SW480 (cell line): ENCODE measurements around the gene RPRD2.
A peak's percentile ranks its signal among the peaks of the same experiment; 100 is the strongest.
"Not testable (repeated sequence)": the region's sequence is repeated elsewhere in the genome, so short reads cannot be mapped to it uniquely, and the experiment has no call there.

Source experiments
- DNase-seq: peaks from one replicate; pipeline ENCODE4 v3.0.0-alpha.2; 2016; ENCODE audit warnings: low spot score

Gene RPRD2

GRCh38 chr1:150363426-150364230 lies at the start of gene RPRD2:
Gene RPRD2 (plus strand): TSS chr1:150364147. CDS start chr1:150364715, 568 bp downstream.
- DNase-seq: peak; percentile 98

GRCh38 chr1:150314691-150315090 lies 49.3 kb upstream of the RPRD2 start:
- DNase-seq: not testable (repeated sequence)

- DNase-seq: no peak
These were observed 43.3 kb upstream of the RPRD2 start for GRCh38 chr1:150320667-150320978.

GRCh38 chr1:150321826-150322166 lies 42.2 kb upstream of the RPRD2 start:
- DNase-seq: no peak

GRCh38 chr1:150322310-150322709 lies 41.6 kb upstream of the RPRD2 start:
- DNase-seq: no peak

- no peak for DNase-seq
These were observed 31.2 kb upstream of the RPRD2 start for GRCh38 chr1:150332651-150333290.

GRCh38 chr1:150346316-150346715 lies 17.6 kb upstream of the RPRD2 start:
- no peak for DNase-seq

GRCh38 chr1:150352866-150353265 lies 11.1 kb upstream of the RPRD2 start:
- no peak for DNase-seq

- peak; percentile 39 for DNase-seq
These were observed 1.1 kb upstream of the RPRD2 start for GRCh38 chr1:150362721-150363425.

- peak; percentile 89 for DNase-seq
These were observed 470 bp downstream of the RPRD2 start for GRCh38 chr1:150364231-150365003.

- DNase-seq: peak; percentile 18
These were observed 2.0 kb downstream of the RPRD2 start for GRCh38 chr1:150365941-150366340.

GRCh38 chr1:150366416-150367296 lies 2.7 kb downstream of the RPRD2 start:
- DNase-seq: no peak

- DNase-seq: no peak
These were observed 7.2 kb downstream of the RPRD2 start for GRCh38 chr1:150371110-150371509.

GRCh38 chr1:150372580-150372979 lies 8.6 kb downstream of the RPRD2 start:
- DNase-seq: no peak

- DNase-seq: no peak
These were observed 12.2 kb downstream of the RPRD2 start for GRCh38 chr1:150376110-150376509.

- no peak for DNase-seq
These were observed 19.8 kb downstream of the RPRD2 start for GRCh38 chr1:150383631-150384324.

GRCh38 chr1:150385537-150386445 lies 21.8 kb downstream of the RPRD2 start:
- no peak for DNase-seq

- DNase-seq: no peak
These were observed 22.6 kb downstream of the RPRD2 start for GRCh38 chr1:150386592-150386991.

GRCh38 chr1:150387200-150387599 lies 23.3 kb downstream of the RPRD2 start:
- no peak for DNase-seq

- no peak for DNase-seq
These were observed 24.3 kb downstream of the RPRD2 start for GRCh38 chr1:150388241-150388640.
